WTC11 (cell line): Measurements from ENCODE around the gene EEA1. TPM values are rescaled to one million over a fixed set of nuclear protein-coding genes. Genes with fewer than 3 reads are reported as not detected.

Source experiments
- ATAC-seq: fragments of 200-7000 bp; cut with Tn5 transposase; 2 replicates; pipeline ENCODE4 v1.10.0; 2021; ENCODE audit warnings: mild to moderate bottlenecking, moderate library complexity
- CTCF ChIA-PET: fragments of 300-600 bp; sonication (Branson Sonifier 250); formaldehyde crosslinking; loops from one replicate; lab custom pipeline; 2021; ENCODE audit warnings: antibody characterized with exemption; lab: Charles Lee
- POLR2A ChIA-PET: fragments of 350-600 bp; sonication (Branson Sonifier 250); formaldehyde crosslinking; loops from one replicate; lab custom pipeline; 2021; ENCODE audit warnings: antibody characterized with exemption; lab: Charles Lee
- DNase-seq: peaks from one replicate; pipeline ENCODE4 v3.0.0; 2021; ENCODE audit warnings: low spot score
- H3K27ac Mint-ChIP-seq: 2 replicates; pipeline ENCODE4 v1.8.0; 2021; ENCODE audit warnings: mixed read lengths
- H3K27me3 Mint-ChIP-seq: 2 replicates; pipeline ENCODE4 v1.8.0; 2021; ENCODE audit warnings: low read depth, mild to moderate bottlenecking, moderate library complexity, mixed read lengths
- H3K36me3 Mint-ChIP-seq: 2 replicates; pipeline ENCODE4 v1.8.0; 2021; ENCODE audit warnings: mixed read lengths
- H3K4me1 Mint-ChIP-seq: 2 replicates; pipeline ENCODE4 v1.8.0; 2022; ENCODE audit warnings: mixed read lengths
- H3K4me3 Mint-ChIP-seq: 2 replicates; pipeline ENCODE4 v1.8.0; 2021; ENCODE audit warnings: mild to moderate bottlenecking, moderate library complexity, mixed read lengths
- H3K9me3 Mint-ChIP-seq: 2 replicates; pipeline ENCODE4 v1.8.0; 2021; ENCODE audit warnings: mixed read lengths
- ARID4B ChIP-seq: sonication (generic); formaldehyde crosslinking; IDR thresholded peaks from 2 replicates; pipeline ENCODE4 v1.8.0; 2023; ENCODE audit warnings: missing genetic modification reagents, mild to moderate bottlenecking, borderline replicate concordance
- CTCF ChIP-seq: fragments of 200-600 bp; IDR thresholded peaks from 2 replicates; pipeline ENCODE4 v1.8.0; 2022; ENCODE audit warnings: antibody characterized with exemption
- ETV6 ChIP-seq: sonication (generic); formaldehyde crosslinking; IDR thresholded peaks from 2 replicates; pipeline ENCODE4 v1.8.1; 2022; ENCODE audit warnings: mild to moderate bottlenecking, missing genetic modification reagents
- FOXP1 ChIP-seq: sonication (generic); formaldehyde crosslinking; IDR thresholded peaks from 2 replicates; pipeline ENCODE4 v1.8.0; 2022; ENCODE audit warnings: missing genetic modification reagents, mild to moderate bottlenecking, moderate library complexity, borderline replicate concordance
- GABPB1 ChIP-seq: sonication (generic); formaldehyde crosslinking; IDR thresholded peaks from 2 replicates; pipeline ENCODE4 v1.8.1; 2023; ENCODE audit warnings: mild to moderate bottlenecking, missing genetic modification reagents
- IRF2 ChIP-seq: sonication (generic); formaldehyde crosslinking; IDR thresholded peaks from 2 replicates; pipeline ENCODE4 v1.8.0; 2022; ENCODE audit warnings: low read depth, missing genetic modification reagents, borderline replicate concordance
- MXD4 ChIP-seq: fragments of 250-450 bp; sonication (Bioruptor Pico); IDR thresholded peaks from 2 replicates; pipeline ENCODE4 v1.8.0; 2021; ENCODE audit warnings: mild to moderate bottlenecking, moderate library complexity, borderline replicate concordance
- NR3C1 ChIP-seq: sonication (generic); formaldehyde crosslinking; conservative IDR thresholded peaks from 2 replicates; pipeline ENCODE4 v1.8.1; 2023; ENCODE audit warnings: low read depth, mild to moderate bottlenecking, missing genetic modification reagents
- TEAD4 ChIP-seq: sonication (generic); formaldehyde crosslinking; IDR thresholded peaks from 2 replicates; pipeline ENCODE4 v1.8.0; 2022; ENCODE audit warnings: mild to moderate bottlenecking, missing genetic modification reagents
- USF1 ChIP-seq: sonication (generic); formaldehyde crosslinking; IDR thresholded peaks from 2 replicates; pipeline ENCODE4 v1.8.0; 2022; ENCODE audit warnings: mild to moderate bottlenecking, missing genetic modification reagents
- USF2 ChIP-seq: sonication (generic); formaldehyde crosslinking; IDR thresholded peaks from 2 replicates; pipeline ENCODE4 v1.8.1; 2023; ENCODE audit warnings: mild to moderate bottlenecking, missing genetic modification reagents, moderate library complexity
- ZNF396 ChIP-seq: fragments of 250-450 bp; sonication (Bioruptor Pico); IDR thresholded peaks from 2 replicates; pipeline ENCODE4 v1.8.0; 2021; ENCODE audit warnings: mild to moderate bottlenecking, moderate library complexity, borderline replicate concordance
- total RNA-seq: library from RNA; stranded (reverse); gene quantifications from 3 replicates; pipeline ENCODE4 v1.2.3, GENCODE V29; 2021
- TF ChIP-seq, protein P1 (sequence below): sonication (generic); formaldehyde crosslinking; IDR thresholded peaks from 2 replicates; pipeline ENCODE4 v1.8.0; 2022; ENCODE audit warnings: missing genetic modification reagents
- TF ChIP-seq, protein P2 (sequence below): fragments of 250-450 bp; sonication (Bioruptor Pico); conservative IDR thresholded peaks from 2 replicates; pipeline ENCODE4 v1.9.0; 2021; ENCODE audit warnings: mild to moderate bottlenecking

EEA1 gene
- total RNA-seq, 1 experiment from 2014 or later: 20.3 TPM

DNA sequence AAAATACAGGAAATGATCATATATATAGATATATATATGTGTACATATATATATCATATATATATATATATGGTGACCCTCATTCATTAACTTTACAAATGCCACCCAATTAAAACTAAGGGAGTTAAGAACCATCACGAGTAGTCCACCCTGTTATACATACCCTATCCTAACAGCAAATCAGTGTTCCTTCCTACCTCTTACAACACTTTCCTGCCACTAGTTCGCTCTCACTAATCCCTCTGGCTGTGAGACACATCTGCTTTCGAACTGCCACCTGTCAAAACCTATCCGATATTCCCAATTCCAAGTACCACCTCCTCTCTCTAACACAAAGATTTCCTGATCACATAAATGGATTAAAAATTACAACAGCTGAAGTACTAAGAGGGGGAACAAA, 100.5 kb downstream of the EEA1 start (continued):
- TF ChIP-seq ARID4B (CRISPR knock-in tag) (no peak), FOXP1 (CRISPR knock-in tag) (no peak)

DNA sequence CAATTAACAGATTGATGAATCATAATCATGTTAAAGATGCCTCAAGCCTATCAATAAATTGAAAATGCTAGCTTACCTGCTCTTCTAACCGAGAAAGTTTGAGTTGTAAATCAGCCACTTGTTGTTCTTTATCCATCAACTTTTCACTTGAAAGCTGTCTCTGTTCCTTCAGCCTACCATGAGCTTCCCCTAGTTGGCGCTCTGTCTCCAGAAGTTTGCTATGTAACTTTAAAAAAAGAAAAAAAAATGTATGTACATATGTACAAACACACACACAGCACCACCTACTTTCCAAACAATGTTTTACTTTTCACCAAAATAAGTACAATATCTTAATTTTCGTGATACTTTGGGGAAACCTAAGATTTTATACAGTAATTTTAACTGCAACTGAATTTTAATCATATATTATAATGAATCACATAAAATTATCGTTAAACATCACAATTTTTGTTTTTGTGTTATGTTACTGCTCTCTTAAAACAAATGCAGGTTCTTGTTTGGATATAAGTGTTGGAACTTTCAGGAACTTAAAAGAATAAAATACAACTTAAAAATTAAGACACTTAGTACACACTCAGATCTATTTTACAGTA, 101.2 kb downstream of the EEA1 start:
- no peak overlapping the region for H3K4me3 Mint-ChIP-seq
- ChIA-PET POLR2A (interaction anchor here (0.6 to 1.6 kb wide), 2 partner anchors 102 to 132 kb away, joined by 3 to 6 read pairs; partner anchors contain the start of gene EEA1), CTCF (interaction anchor here (0.7 to 1.2 kb wide), 16 partner anchors 9 to 233 kb away, joined by 3 to 8 read pairs (median 4); no protein-coding TSS in a partner anchor)
- DNase-seq: peak; percentile 26
- H3K27me3 Mint-ChIP-seq: no peaks in the 10 kb centered on the region
- H3K36me3 Mint-ChIP-seq: peaks cover 8% of the 10 kb centered on the region
- H3K27ac Mint-ChIP-seq: no peak overlapping the region
- no peaks in the 10 kb centered on the region for H3K9me3 Mint-ChIP-seq
- no peaks in the 10 kb centered on the region for H3K4me1 Mint-ChIP-seq
- TF ChIP-seq CTCF (peak; percentile 23; the same call in 1 of the 2 replicates), USF2 (no peak)
- TF ChIP-seq, all 79 proteins: peak for 1
- ATAC-seq: no peak

DNA sequence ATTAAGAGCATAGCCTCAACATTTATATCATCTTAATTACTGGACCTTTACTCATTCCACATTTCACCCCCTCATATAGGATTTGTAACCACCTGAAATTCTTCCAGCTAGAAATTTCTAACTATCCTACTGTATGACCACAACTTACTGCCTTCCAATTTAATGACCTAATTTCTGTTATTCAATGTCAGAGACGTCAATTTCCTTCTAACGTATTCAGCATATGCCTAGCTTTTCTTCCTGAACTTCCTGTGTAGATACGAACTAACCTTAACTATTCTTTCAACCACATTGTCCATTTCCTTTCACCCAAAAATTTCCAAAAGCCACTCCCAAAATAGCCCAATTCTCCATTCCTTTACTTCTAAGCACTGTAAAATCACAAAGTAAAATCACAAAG, 108.0 kb downstream of the EEA1 start:
- no peak overlapping the region for H3K4me3 Mint-ChIP-seq
- no peak for ATAC-seq
- no peak overlapping the region for H3K27ac Mint-ChIP-seq
- no peaks in the 10 kb centered on the region for H3K27me3 Mint-ChIP-seq
- DNase-seq: no peak
- CTCF ChIA-PET: no interaction called here
- H3K4me1 Mint-ChIP-seq: no peaks in the 10 kb centered on the region
- no peaks in the 10 kb centered on the region for H3K9me3 Mint-ChIP-seq
- H3K36me3 Mint-ChIP-seq: no peaks in the 10 kb centered on the region
- POLR2A ChIA-PET: no interaction called here
- TF ChIP-seq, protein P1, sequence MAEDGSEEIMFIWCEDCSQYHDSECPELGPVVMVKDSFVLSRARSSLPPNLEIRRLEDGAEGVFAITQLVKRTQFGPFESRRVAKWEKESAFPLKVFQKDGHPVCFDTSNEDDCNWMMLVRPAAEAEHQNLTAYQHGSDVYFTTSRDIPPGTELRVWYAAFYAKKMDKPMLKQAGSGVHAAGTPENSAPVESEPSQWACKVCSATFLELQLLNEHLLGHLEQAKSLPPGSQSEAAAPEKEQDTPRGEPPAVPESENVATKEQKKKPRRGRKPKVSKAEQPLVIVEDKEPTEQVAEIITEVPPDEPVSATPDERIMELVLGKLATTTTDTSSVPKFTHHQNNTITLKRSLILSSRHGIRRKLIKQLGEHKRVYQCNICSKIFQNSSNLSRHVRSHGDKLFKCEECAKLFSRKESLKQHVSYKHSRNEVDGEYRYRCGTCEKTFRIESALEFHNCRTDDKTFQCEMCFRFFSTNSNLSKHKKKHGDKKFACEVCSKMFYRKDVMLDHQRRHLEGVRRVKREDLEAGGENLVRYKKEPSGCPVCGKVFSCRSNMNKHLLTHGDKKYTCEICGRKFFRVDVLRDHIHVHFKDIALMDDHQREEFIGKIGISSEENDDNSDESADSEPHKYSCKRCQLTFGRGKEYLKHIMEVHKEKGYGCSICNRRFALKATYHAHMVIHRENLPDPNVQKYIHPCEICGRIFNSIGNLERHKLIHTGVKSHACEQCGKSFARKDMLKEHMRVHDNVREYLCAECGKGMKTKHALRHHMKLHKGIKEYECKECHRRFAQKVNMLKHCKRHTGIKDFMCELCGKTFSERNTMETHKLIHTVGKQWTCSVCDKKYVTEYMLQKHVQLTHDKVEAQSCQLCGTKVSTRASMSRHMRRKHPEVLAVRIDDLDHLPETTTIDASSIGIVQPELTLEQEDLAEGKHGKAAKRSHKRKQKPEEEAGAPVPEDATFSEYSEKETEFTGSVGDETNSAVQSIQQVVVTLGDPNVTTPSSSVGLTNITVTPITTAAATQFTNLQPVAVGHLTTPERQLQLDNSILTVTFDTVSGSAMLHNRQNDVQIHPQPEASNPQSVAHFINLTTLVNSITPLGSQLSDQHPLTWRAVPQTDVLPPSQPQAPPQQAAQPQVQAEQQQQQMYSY (CRISPR knock-in tag): no peak
- TF ChIP-seq, protein P2, sequence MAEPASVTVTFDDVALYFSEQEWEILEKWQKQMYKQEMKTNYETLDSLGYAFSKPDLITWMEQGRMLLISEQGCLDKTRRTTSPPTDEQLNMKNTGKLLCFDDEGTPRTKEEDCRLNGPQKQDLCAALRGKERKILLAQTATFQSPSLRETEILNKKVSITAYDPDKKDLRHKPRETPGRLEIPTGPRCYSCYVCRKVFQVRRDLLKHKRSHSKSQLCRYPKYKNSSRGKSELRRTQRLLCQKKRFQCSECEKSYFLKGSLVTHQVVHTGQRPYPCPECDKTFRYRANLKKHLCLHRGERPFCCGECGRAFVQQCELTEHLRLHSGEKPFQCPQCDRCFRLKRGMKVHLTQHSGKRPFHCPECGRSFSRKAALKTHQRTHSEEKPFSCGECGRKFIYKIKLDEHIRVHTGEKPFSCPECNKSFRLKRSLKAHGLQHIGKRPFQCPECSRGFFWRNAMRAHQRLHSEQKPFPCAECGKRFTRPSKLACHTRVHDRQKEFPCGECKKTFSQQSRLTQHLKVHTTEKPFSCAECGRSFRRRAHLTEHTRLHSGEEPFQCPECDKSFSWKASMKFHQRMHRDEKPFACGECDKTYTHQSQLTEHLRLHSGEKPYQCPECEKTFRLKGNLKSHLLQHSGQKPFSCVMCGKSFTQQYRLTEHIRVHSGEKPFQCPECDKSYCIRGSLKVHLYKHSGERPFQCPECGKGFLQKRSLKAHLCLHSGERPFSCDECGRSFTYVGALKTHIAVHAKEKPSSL (CRISPR knock-in tag): no peak
- TF ChIP-seq ETV6 (CRISPR knock-in tag) (no peak), IRF2 (no peak), ZNF396 (no peak), TEAD4 (no peak), USF1 (no peak), NR3C1 (no peak), GABPB1 (CRISPR knock-in tag) (no peak), MXD4 (CRISPR knock-in tag) (no peak)
- TF ChIP-seq, all 79 proteins: peak for 0
